ENCODE results near the gene ZNF136. TPM values are rescaled to one million over a fixed set of nuclear protein-coding genes. Genes with fewer than 3 reads are reported as not detected.

Gene ZNF136
- total RNA-seq, 1 donor from 2014 or later = 15.3 TPM

DNA sequence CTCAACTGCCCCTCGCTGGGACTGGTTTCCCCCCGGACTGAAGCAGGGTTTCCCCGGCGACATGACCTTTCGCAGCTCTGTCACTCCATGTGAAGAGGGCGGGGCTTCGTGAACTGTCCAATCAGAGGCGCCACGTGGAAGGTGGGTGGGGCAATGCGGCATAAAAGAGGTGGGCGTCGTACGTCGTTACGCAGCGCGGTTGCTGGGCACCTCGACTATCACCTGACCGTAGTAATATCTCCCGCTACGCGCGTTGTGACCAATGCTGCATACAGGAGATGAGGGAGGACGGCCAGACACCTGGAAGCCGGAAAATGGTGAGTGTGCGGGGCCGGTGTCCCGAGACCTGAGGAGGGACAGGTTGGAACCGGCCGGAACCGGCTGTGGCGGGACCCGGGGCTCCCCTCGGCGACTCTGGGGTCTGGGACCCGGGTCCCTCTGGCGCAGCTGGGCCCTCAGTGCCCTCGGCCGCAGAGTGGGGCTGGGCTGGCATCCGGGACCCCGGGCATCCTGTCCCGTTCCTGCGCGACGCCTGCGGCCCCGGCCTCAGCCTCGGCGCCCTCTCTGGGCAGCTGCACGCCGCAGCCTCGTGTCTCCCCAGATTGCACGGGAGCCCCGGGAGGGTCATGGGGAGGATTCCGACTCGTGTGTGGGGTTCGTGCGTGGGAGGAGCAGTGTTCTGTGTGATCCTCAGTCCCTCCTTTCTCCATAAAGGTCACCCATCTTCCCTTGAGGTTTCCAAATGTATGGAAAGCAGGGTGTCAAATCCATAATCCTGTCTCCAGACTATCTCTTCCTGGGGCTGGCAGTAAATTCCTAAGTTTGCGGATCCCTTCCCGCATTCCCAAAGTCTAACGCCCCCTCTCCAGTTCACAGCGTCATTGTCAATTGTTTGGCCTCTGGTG lies 32.2 kb downstream of the ZNF136 start:
- DNase-seq (ENCODE audit: low spot score) = peak; percentile 93

- no peak for DNase-seq (ENCODE audit: low spot score)
These were observed 35.2 kb downstream of the ZNF136 start for GRCh38 chr19:12198136-12198535.

- DNase-seq (ENCODE audit: low spot score) = no peak
These were observed 37.0 kb downstream of the ZNF136 start for GRCh38 chr19:12199757-12200419.

DNA sequence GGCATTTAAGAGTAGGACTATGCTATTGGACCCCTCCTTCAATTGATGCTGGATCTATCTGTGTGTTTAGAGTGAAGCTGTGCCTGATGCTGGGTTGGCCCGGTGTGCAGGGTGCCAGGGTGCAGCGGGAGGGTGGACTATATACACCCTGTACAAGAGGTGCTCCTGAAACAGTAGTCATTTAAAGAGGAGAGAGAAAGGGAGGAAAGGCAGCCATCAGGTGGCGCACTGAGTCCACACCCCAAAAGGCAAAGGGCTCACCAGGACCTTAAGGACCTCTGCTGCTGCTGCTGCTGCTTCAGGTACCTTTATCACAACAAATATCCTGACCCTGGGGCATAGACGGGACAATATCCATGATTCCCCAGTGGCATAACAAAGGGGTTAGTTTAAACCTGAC lies 39.4 kb downstream of the ZNF136 start:
- no peak for DNase-seq (ENCODE audit: low spot score)

- no peak for DNase-seq (ENCODE audit: low spot score)
These were observed 42.4 kb downstream of the ZNF136 start for GRCh38 chr19:12205296-12205695.

GRCh38 chr19:12208221-12208620 lies 45.3 kb downstream of the ZNF136 start:
- no peak for DNase-seq (ENCODE audit: low spot score)

GRCh38 chr19:12217332-12217731 lies 54.4 kb downstream of the ZNF136 start:
- DNase-seq (ENCODE audit: low spot score) = no peak

DNA sequence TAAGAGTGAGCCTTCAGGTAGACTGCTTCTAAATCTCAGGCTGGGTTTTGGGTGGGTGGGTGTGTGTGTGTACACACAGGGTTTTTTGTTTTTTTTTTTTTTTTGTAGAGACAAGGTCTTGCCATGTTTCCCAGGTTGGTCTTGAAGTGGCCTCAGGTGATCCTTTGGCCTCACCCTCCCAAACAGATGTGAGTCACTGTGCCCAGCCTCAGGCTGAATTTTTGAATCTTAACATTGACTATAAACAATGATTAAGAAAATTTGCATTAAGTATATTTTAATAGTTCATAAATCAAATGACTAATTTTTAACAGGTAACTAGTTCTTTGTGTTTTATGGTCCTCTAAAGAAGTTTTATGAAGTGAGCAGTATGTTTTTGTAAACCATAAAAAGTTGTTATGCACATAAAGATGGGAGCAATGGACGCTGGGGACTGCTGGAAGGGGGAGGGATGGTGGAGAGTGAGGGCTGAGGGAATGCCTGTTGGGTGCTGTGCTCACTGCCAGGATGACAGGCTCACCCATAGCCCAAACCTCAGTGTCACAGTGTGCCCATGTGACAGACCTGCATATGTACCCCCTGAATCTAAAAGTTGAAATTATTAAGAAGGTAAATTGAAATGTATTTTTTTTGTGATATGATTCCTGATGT lies 60.2 kb downstream of the ZNF136 start:
- no peak for DNase-seq (ENCODE audit: low spot score)

- DNase-seq (ENCODE audit: low spot score) = no peak
These were observed 61.8 kb downstream of the ZNF136 start for GRCh38 chr19:12224676-12225075.

DNA sequence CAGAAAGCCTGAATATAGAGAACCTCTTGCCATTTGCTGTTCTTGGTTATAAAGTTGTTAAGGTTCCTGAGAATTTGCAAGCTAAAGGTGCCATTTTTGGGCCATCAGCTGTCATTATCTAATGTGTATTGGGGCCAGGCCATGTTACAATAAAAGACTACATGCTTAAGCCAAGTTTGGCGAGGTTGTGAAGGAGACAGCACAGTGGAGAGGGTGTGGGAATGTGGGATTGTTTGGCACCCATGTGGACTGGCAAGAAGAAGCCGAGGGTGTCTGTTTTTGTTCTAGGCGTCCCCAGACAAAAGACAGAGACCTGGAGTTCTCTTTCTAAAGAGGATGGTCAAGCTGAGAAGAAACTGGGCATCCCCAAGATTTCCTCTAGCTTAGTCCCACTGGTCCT lies 67.1 kb downstream of the ZNF136 start:
- no peak for DNase-seq (ENCODE audit: low spot score)

DNA sequence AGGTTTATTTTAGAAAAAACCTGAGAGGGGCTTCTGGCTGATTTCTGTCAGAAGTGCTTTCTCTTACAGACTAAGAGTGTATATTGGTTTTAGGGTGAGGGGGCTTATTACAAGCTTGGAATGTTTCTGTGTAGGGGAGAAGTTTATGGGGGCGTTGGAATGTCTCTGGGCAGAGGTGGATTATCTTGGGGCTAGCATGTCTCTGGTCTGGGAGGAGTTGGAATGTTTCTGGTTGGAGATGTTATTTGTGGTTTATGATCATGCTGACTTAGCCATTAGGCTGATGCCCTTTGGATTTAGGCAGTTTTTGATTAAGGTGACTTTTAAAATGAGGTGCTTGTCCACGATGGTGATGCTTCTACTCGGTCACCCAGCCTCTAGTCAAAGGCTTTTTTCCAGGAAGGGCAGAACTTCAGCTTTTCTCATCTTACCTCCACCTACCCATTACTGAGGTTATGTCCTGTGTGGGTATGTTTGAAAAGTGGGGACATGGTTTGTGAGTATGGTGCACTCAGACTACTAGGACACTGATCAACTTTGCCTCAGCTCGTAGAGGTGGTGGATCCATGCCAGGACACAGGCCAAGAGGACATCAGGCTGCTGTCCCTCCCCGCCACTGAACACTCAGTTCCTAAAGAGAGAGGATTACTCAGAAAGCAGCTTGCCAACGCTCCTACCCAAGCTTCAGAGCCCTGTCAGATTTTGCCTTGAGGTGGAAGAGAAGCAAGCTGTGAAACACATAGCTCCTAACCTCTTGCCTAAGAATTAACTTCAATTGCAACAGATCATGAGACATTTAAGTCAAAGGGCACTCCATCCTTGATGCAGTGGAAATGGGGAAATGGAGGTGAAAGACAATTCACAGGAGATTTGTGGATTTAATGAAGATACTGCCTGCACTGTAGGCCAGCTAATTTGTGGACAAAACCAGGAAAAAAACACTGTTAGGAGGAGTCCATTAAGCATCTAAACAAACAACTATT lies 68.1 kb downstream of the ZNF136 start:
- DNase-seq (ENCODE audit: low spot score) = no peak

DNA sequence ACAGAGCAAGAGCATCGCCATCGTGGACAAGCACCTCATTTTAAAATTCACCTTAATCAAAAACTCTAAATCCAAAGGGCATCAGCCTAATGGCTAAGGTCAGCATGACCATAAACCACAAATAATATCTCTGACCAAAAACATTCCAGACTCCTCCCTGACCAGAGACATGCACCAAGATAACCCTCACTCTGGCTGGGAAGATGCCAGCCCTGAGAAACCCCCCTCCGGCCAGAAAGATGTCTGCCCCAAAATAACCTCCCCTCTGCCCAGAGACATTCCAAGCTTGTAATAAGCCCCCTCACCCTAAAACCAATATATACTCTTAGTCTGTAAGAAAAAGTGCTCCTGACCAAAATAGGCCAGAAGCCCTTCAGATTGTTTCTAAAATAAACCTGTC lies 70.1 kb downstream of the ZNF136 start:
- no peak for DNase-seq (ENCODE audit: low spot score)

DNA sequence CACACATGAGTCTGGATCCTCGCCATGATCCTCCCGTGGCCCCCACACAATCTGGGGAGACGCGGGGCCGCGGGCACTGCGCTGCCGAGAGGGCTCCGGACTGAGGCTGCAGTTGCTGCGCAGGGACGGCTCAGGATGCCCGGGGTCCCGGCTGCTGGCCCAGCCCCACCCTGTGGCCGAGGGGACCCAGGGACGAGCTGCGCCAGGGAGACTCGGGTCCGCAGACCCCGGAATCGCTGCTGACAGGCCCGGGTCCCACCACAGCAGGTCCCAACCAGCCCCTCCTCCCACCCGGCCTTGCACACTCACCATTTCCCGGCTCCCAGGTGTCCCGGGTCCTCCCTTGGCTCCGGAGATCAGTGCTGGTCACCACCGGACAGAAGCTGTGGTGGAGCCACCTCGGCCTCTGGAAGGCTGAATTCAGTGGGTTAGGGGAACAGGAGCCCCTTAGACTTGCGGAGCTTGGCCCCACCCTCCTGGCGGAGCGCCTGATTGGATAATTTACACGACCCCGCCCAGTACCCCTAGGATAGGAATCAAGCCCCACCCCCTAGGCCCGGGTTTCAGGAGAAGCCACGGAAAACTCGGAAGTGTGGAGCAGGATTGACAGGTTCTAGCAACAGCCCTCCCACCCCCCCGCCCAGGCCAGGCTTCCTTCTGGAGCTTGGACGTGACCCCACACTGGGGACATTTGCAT lies 74.4 kb downstream of the ZNF136 start:
- DNase-seq (ENCODE audit: low spot score) = peak; percentile 53

Other genes starting within 250 kb of the ZNF136 start
- gene ZNF700, start 238.0 kb upstream of the ZNF136 start, total RNA-seq = 27.0 TPM
- 8.7 TPM for gene ZNF763, start 198.1 kb upstream of the ZNF136 start, total RNA-seq
- gene ZNF433, start 127.4 kb upstream of the ZNF136 start, total RNA-seq = 20.0 TPM
- 1.1 TPM for gene ZNF878, start 110.1 kb upstream of the ZNF136 start, total RNA-seq
- gene ZNF844, start 98.4 kb upstream of the ZNF136 start, total RNA-seq = 20.1 TPM
- gene ZNF20, start 22.7 kb upstream of the ZNF136 start, total RNA-seq = 2.6 TPM
- 13.3 TPM for gene ZNF625, start 6.4 kb upstream of the ZNF136 start, total RNA-seq
- gene ZNF44, start 131.8 kb downstream of the ZNF136 start, total RNA-seq = 34.4 TPM
- gene ZNF563, start 170.5 kb downstream of the ZNF136 start, total RNA-seq = 7.1 TPM
- gene ZNF442, start 202.6 kb downstream of the ZNF136 start, total RNA-seq = 8.0 TPM
- 10.3 TPM for gene ZNF799, start 238.2 kb downstream of the ZNF136 start, total RNA-seq

Data from ureter (tissue), 1 donor.